Endodermal cell (in vitro differentiated cells): ENCODE results near the gene IMMP2L. TPM values are rescaled to one million over a fixed set of nuclear protein-coding genes. Genes with fewer than 3 reads are reported as not detected.

Experiments
- DNase-seq: peaks from one replicate; pipeline ENCODE4 v3.0.0-alpha.2; 2017
- H3K27ac ChIP-seq: 2 replicates; pipeline ENCODE4 v1.5.1; 2013; ENCODE audit warnings: mild to moderate bottlenecking, low read depth, low read length, moderate library complexity
- H3K27me3 ChIP-seq: 2 replicates; pipeline ENCODE4 v1.6.1; 2013; ENCODE audit warnings: mild to moderate bottlenecking, low read length, moderate library complexity; ENCODE audit not compliant: insufficient read depth, control insufficient read depth, poor library complexity, severe bottlenecking
- H3K36me3 ChIP-seq: 2 replicates; pipeline ENCODE4 v1.7.0; 2013; ENCODE audit warnings: mild to moderate bottlenecking, low read length, moderate library complexity; ENCODE audit not compliant: control insufficient read depth, insufficient read depth
- H3K4me1 ChIP-seq: one replicate; pipeline ENCODE4 v1.7.0; 2013; ENCODE audit warnings: low read length; ENCODE audit not compliant: control insufficient read depth, insufficient read depth
- H3K4me3 ChIP-seq: 2 replicates; pipeline ENCODE4 v1.5.1; 2013; ENCODE audit warnings: mild to moderate bottlenecking, low read length, moderate library complexity
- H3K9ac ChIP-seq: 2 replicates; pipeline ENCODE4 v1.6.1; 2013; ENCODE audit warnings: mild to moderate bottlenecking, low read length, moderate library complexity; ENCODE audit not compliant: poor library complexity, severe bottlenecking; ENCODE audit errors: extremely low read depth
- H3K9me3 ChIP-seq: 2 replicates; pipeline ENCODE4 v1.6.1; 2013; ENCODE audit warnings: mild to moderate bottlenecking, low read length, moderate library complexity; ENCODE audit not compliant: control insufficient read depth
- H3K27ac Mint-ChIP-seq: 2 replicates; pipeline ENCODE4 v1.8.0; 2020; ENCODE audit warnings: mixed read lengths
- H3K27me3 Mint-ChIP-seq: 2 replicates; pipeline ENCODE4 v1.8.0; 2021; ENCODE audit warnings: mild to moderate bottlenecking, mixed read lengths; ENCODE audit not compliant: insufficient read depth
- H3K36me3 Mint-ChIP-seq: 2 replicates; pipeline ENCODE4 v1.8.0; 2020; ENCODE audit warnings: low read depth, mixed read lengths
- H3K4me1 Mint-ChIP-seq: 2 replicates; pipeline ENCODE4 v1.8.0; 2020; ENCODE audit warnings: mixed read lengths
- H3K4me3 Mint-ChIP-seq: 2 replicates; pipeline ENCODE4 v1.8.0; 2020; ENCODE audit warnings: mild to moderate bottlenecking, moderate library complexity, mixed read lengths
- H3K9me3 Mint-ChIP-seq: 2 replicates; pipeline ENCODE4 v1.8.0; 2020; ENCODE audit warnings: mild to moderate bottlenecking, mixed read lengths
- WGBS, 2 experiments: methylation state at CpG; one replicate each; pipeline versions ENCODE4 v1.1.5 to v1.1.7; 2013; ENCODE audit warnings: missing lambda C conversion rate in 2 of 2, mixed read lengths in 1 of 2; ENCODE audit not compliant: insufficient coverage in 1 of 2, insufficient read length in 1 of 2; 5-methylcytosine and 5-hydroxymethylcytosine counted together
- total RNA-seq, 2 donors: library from RNA; stranded (reverse); fragmentation: NEBNext Ultra II Directional in 1 of 2; extraction: Animal tissue kit (Norgen Biotek cat#: 25700) in 1 of 2; gene quantifications; 2 replicates in 1 of 2; 3 replicates in 1 of 2; pipeline ENCODE4 v1.2.1, GENCODE V29; 2021
- TF ChIP-seq, protein P1 (sequence below): fragments of 200-600 bp; sonication (generic); conservative IDR thresholded peaks from 2 replicates; pipeline ENCODE4 v1.5.0; 2021; ENCODE audit warnings: antibody characterized with exemption, mild to moderate bottlenecking

Gene IMMP2L
- total RNA-seq, 2 donors from 2014 or later: 17.7 to 19.4 TPM

DNA sequence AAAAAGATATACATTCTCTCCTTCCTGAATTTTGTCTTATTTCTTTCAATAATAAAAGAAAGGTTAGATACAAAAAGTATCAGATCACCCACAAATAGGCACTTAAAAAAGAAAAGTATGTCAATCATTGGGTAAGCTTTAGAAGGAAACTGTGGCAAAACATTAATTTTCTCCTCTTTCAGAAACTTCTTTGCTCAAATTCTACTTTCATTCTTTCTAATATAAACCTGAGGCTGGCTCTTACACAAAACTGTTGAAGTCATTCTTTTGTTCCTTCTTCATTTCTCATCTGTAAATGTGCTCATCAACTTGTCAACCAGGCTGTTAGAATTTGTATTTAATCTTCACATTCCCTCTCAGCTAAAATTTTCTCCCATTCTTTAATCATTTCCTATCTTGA, 346.7 kb downstream of the IMMP2L start:
- Histone ChIP-seq H3K4me1 (no peaks in the 10 kb centered on the region), H3K27ac (no peak overlapping the region), H3K27me3 (no peaks in the 10 kb centered on the region), H3K4me3 (no peak overlapping the region), H3K9me3 (no peaks in the 10 kb centered on the region), H3K36me3 (no peaks in the 10 kb centered on the region), H3K9ac (no peak overlapping the region)
- no peaks in the 10 kb centered on the region for H3K4me1 Mint-ChIP-seq
- no peaks in the 10 kb centered on the region for H3K9me3 Mint-ChIP-seq
- H3K4me3 Mint-ChIP-seq: no peak overlapping the region
- H3K27ac Mint-ChIP-seq: no peak overlapping the region
- no peak for DNase-seq
- H3K36me3 Mint-ChIP-seq: no peaks in the 10 kb centered on the region
- TF ChIP-seq, protein P1, sequence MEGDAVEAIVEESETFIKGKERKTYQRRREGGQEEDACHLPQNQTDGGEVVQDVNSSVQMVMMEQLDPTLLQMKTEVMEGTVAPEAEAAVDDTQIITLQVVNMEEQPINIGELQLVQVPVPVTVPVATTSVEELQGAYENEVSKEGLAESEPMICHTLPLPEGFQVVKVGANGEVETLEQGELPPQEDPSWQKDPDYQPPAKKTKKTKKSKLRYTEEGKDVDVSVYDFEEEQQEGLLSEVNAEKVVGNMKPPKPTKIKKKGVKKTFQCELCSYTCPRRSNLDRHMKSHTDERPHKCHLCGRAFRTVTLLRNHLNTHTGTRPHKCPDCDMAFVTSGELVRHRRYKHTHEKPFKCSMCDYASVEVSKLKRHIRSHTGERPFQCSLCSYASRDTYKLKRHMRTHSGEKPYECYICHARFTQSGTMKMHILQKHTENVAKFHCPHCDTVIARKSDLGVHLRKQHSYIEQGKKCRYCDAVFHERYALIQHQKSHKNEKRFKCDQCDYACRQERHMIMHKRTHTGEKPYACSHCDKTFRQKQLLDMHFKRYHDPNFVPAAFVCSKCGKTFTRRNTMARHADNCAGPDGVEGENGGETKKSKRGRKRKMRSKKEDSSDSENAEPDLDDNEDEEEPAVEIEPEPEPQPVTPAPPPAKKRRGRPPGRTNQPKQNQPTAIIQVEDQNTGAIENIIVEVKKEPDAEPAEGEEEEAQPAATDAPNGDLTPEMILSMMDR: no peak
- no peaks in the 10 kb centered on the region for H3K27me3 Mint-ChIP-seq

DNA sequence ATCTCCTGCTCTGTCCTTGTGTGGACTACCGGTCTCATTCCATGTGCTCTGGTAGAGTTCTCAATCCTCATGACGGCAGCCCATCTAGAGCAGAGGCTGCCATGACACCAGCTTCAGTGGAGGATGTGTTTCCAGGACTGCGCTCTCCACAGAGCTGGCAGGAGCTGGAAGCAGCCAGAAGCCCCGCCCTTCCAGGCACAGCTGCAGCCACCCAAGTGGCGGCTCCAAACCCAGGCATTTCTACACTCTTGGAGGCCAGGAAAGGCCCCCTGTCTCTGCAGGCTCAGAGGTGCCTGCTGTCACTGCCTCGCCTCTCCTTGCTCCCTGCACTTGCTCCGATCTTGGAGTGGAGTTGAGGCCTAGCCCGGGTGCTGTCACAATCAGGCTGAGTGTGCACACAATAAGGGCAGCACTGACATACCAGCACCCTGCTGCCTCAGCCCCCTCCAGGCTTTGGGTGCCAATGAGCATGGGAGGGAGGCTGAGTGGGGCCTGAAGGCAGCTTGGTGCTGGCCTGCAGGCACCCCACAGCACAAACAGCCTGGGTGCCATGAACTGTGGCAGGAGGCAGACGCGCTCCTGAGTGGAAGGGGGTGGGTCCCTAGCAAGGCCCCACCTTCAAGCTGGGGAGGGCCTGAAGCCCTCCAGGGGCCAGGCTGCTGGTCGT, 349.3 kb downstream of the IMMP2L start:
- H3K27me3 ChIP-seq: no peaks in the 10 kb centered on the region
- no peak for DNase-seq
- no peak overlapping the region for H3K27ac Mint-ChIP-seq
- H3K9me3 Mint-ChIP-seq: no peaks in the 10 kb centered on the region
- no peak overlapping the region for H3K4me3 ChIP-seq
- no peaks in the 10 kb centered on the region for H3K9me3 ChIP-seq
- no peaks in the 10 kb centered on the region for H3K36me3 Mint-ChIP-seq
- H3K27ac ChIP-seq: no peak overlapping the region
- H3K27me3 Mint-ChIP-seq: no peaks in the 10 kb centered on the region
- TF ChIP-seq, protein P1: no peak
- no peaks in the 10 kb centered on the region for H3K4me1 Mint-ChIP-seq
- H3K4me1 ChIP-seq: no peaks in the 10 kb centered on the region
- no peak overlapping the region for H3K9ac ChIP-seq
- 90 to 97% methylated on average over 5 to 11 of the region's 11 CpGs for WGBS, 2 experiments
- no peak overlapping the region for H3K4me3 Mint-ChIP-seq
- H3K36me3 ChIP-seq: no peaks in the 10 kb centered on the region

DNA sequence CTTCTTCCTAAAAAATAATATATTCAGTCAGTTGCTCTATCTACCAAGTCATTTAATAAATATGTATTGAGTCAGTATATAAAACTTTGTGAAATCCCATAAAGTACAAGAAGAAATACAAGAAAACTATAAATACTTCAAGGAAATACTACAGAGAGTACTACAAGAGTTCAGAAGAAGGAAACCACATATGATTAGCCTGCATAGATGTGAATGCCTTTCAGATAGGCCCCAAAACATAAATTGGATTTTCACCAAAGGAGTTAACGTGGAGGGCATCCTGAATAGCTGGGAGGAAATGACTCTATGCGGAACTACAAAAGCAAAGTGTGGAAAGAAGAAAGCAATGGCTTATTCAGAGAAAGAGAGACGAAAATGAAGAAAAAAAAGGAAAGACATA, 351.3 kb downstream of the IMMP2L start:
- DNase-seq: no peak
- TF ChIP-seq, protein P1: no peak
- Mint-ChIP-seq H3K27me3 (no peaks in the 10 kb centered on the region), H3K4me1 (no peaks in the 10 kb centered on the region), H3K27ac (peak overlapping the region; percentile 1), H3K9me3 (no peaks in the 10 kb centered on the region), H3K36me3 (no peaks in the 10 kb centered on the region), H3K4me3 (no peak overlapping the region)
- Histone ChIP-seq H3K4me3 (no peak overlapping the region), H3K4me1 (no peaks in the 10 kb centered on the region), H3K27ac (no peak overlapping the region), H3K27me3 (no peaks in the 10 kb centered on the region), H3K36me3 (no peaks in the 10 kb centered on the region), H3K9me3 (no peaks in the 10 kb centered on the region), H3K9ac (no peak overlapping the region)
- WGBS, 2 experiments: 91 to 92% methylated on average over 3 of the region's 3 CpGs
